BLaER1 treated with 17β-estradiol and CSF1 and Interleukin-3, amounts not matched to agents 10 nM and 100 nM (cell line): ENCODE measurements around the gene SCARF1.

Experiments used
- H3K27ac ChIP-seq, 11 experiments: shearing (Covaris generic); formaldehyde crosslinking; 2 replicates each; pipeline ENCODE4 v1.8.1; 2022
- H3K27me3 ChIP-seq, 11 experiments: shearing (Covaris generic); formaldehyde crosslinking; 2 replicates each; pipeline ENCODE4 v1.8.1; 2022
- H3K36me3 ChIP-seq, 11 experiments: shearing (Covaris generic); formaldehyde crosslinking; 2 replicates each; pipeline ENCODE4 v1.8.1; 2022
- H3K4me1 ChIP-seq, 10 experiments: shearing (Covaris generic); formaldehyde crosslinking; 2 replicates each; pipeline ENCODE4 v1.8.1; 2022
- H3K4me2 ChIP-seq, 11 experiments: shearing (Covaris generic); formaldehyde crosslinking; 2 replicates each; pipeline ENCODE4 v1.8.1; 2022
- H3K4me3 ChIP-seq, 10 experiments: shearing (Covaris generic); formaldehyde crosslinking; 2 replicates each; pipeline ENCODE4 v1.8.1; 2022
- H3K9ac ChIP-seq, 11 experiments: shearing (Covaris generic); formaldehyde crosslinking; 2 replicates each; pipeline ENCODE4 v1.8.1; 2022
- H3K9me3 ChIP-seq, 11 experiments: shearing (Covaris generic); formaldehyde crosslinking; replicated peaks in 1 of 11; 2 replicates each; pipeline ENCODE4 v1.8.1; 2022
- H4K20me1 ChIP-seq, 11 experiments: shearing (Covaris generic); formaldehyde crosslinking; 2 replicates each; pipeline ENCODE4 v1.8.1; 2022
- Cebpa-rat ChIP-seq, 11 experiments: shearing (Covaris generic); IDR thresholded peaks; 2 replicates each; pipeline ENCODE4 v1.8.1; 2022

SCARF1 gene

DNA sequence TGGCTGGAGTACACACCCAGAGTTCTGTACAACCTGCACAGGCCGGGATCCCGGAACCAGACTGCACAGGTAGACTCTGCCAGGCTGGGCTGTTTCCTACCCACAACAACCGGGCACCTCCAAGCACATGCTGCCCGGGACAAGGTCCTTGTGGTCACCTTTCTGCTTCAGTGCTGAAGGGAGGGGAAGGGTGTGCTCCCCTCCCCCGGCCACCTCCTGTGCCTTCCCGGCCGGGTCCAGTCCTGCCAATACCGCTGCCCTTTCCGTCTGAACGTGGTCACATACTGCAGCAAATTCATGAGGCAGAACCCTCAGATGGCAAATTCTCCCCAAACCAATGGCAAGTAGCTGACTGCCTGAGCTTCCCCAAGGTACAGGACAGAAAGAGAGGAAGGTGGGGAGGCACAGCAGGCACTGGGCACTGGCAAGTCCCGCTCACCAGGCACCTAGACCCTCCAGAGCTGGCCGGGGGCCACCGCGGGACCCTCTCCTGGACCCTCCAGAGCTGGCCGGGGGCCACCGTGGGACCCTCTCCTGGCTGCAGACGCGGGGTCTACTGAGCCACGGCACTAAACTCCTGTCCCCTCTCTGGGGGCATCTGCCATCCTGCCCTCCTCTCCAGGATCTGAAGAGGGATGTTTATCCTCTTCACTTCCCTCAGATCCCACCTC lies 39.7 kb downstream of the SCARF1 start:
- no peaks in the 10 kb centered on the region; a peak in 1 of 22 replicates for H3K27me3 ChIP-seq
- no peak overlapping the region for H3K4me3 ChIP-seq
- peaks cover 8 to 40% (median 24%) of the 10 kb centered on the region in 11 experiments for H3K9me3 ChIP-seq
- H4K20me1 ChIP-seq = peaks cover 0 to 11% (median 0%) of the 10 kb centered on the region in 11 experiments; a peak in 1 of 22 replicates
- peak overlapping the region; percentile 79 to 99 (median 90) for H3K27ac ChIP-seq
- H3K9ac ChIP-seq = peak overlapping the region; percentile 67 to 92 (median 78)
- H3K4me1 ChIP-seq = peaks cover 33 to 76% (median 57%) of the 10 kb centered on the region in 10 experiments
- peaks cover 10 to 90% (median 77%) of the 10 kb centered on the region in 11 experiments for H3K36me3 ChIP-seq
- no peak for TF ChIP-seq Cebpa-rat (IDR thresholded peaks at IDR 0.05)
- H3K4me2 ChIP-seq = peak overlapping the region; percentile 66 to 97 (median 89)

DNA sequence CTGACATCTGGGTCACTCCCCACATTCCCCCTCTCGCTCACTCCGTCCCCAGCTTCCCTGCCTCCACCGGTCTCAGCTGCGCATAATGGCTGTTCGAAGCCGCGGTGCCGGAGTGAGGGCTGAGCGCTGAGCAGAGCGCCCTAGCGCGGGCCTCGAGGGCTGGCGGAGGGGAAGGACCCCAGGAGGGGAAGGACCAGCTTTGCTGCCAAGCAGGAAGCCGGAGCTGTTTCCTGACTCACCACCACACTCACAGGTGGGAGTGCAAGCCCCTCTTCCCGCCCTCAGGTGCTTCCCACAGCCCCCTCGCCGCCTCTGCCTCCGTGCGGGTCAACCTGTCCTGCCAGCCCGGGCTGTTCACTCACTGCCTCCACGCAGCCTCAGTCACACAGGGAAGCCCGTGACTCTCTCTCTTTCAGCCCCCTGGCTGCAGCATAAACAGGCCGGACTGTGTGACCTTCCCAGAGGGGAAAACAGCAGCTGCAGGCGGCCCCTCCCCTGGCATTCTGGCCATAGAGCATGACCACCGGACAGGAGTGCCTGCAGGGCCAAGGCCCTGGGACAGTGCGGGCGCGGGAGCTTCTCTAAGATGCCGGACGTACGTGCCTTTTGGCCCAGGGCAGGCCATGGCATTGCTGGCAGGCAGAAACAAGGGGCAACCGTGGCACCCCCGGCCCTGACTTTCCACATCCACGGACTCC lies 40.6 kb downstream of the SCARF1 start:
- Histone ChIP-seq H4K20me1 (peaks cover 0 to 11% (median 0%) of the 10 kb centered on the region in 11 experiments; a peak in 1 of 22 replicates), H3K4me2 (peak overlapping the region in 2 of 11 experiments; percentile 36 to 56; a peak in 4 of 22 replicates), H3K9me3 (peaks cover 8 to 43% (median 30%) of the 10 kb centered on the region in 11 experiments), H3K4me3 (no peak overlapping the region), H3K4me1 (peaks cover 31 to 67% (median 48%) of the 10 kb centered on the region in 10 experiments), H3K27ac (peak overlapping the region in 9 of 11 experiments; percentile 19 to 55 (median 38); a peak in 12 of 22 replicates), H3K9ac (peak overlapping the region in 1 of 11 experiments; percentile 18; a peak in 4 of 22 replicates), H3K36me3 (peaks cover 10 to 89% (median 73%) of the 10 kb centered on the region in 11 experiments), H3K27me3 (no peaks in the 10 kb centered on the region; a peak in 1 of 22 replicates)
- no peak for TF ChIP-seq Cebpa-rat (IDR thresholded peaks at IDR 0.05)

DNA sequence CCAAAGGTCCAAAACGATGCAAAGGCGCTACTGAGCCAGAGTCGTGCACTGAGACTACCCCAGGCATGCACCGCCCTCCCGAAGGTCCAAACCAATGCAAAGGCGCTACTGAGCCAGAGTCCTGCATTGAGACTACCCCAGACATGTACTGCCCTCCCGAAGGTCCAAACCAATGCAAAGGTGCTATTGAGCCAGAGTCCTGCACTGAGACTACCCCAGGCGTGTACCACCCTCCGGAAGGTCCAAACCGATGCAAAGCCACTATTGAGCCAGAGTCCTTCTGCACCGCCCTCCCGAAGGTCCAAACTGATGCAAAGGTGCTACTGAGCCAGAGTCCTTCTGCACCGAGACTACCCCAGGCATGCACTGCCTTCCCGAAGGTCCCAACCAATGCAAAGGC lies 44.0 kb downstream of the SCARF1 start:
- Histone ChIP-seq H3K4me2 (no peak overlapping the region), H3K9me3 (peaks cover 8 to 43% (median 30%) of the 10 kb centered on the region in 11 experiments), H3K9ac (no peak overlapping the region), H3K27ac (no peak overlapping the region), H3K36me3 (peaks cover 10 to 92% (median 71%) of the 10 kb centered on the region in 11 experiments), H3K27me3 (no peaks in the 10 kb centered on the region; a peak in 1 of 22 replicates), H3K4me3 (peak overlapping the region in 6 of 10 experiments; percentile 3 to 36 (median 30); a peak in 6 of 20 replicates), H4K20me1 (peaks cover 0 to 11% (median 0%) of the 10 kb centered on the region in 11 experiments; a peak in 1 of 22 replicates), H3K4me1 (peaks cover 10 to 39% (median 19%) of the 10 kb centered on the region in 10 experiments)
- TF ChIP-seq Cebpa-rat (IDR thresholded peaks at IDR 0.05) = no peak

DNA sequence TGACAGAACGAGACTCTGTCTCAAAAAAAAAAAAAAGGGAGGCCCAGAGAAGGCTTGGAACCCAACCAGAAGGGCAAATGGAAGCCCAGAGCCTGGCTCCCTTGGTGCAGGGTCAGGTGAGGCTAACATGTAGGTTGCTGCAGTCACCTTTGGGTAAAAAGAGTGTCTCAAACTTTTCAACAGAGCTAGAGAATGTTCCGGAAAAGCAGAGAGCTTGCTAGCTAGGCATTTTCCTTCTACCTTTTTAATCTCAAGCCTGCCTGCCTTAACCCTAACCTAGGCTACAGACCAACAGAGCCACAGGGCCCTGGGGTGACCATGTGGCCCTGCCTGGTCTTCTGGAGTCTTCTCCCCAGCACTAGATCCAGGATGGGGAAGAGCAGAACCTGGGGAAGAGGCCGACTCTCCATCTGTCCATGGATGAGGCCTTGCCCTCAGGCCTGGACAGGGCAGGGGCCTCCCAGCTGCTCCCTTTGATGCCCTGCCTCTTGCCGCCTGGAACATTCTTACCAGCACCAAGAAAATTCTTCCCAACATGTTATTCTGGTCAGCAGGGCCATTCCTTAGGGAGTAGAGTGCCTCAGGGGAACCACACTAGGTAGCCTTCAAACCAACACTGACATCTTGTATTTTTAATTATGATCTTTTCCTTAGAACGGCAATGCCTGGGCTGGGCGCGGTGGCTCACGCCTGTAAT lies 47.0 kb downstream of the SCARF1 start:
- Histone ChIP-seq H3K27me3 (no peaks in the 10 kb centered on the region), H4K20me1 (peaks cover 0 to 11% (median 0%) of the 10 kb centered on the region in 11 experiments; a peak in 1 of 22 replicates), H3K4me3 (no peak overlapping the region), H3K4me1 (peaks cover 26 to 41% (median 32%) of the 10 kb centered on the region in 10 experiments), H3K27ac (peak overlapping the region in 4 of 11 experiments; percentile 1 to 36 (median 26); a peak in 3 of 22 replicates), H3K9me3 (peaks cover 8 to 32% (median 30%) of the 10 kb centered on the region in 11 experiments), H3K9ac (no peak overlapping the region), H3K36me3 (peaks cover 10 to 84% (median 62%) of the 10 kb centered on the region in 11 experiments), H3K4me2 (no peak overlapping the region)
- TF ChIP-seq Cebpa-rat (IDR thresholded peaks at IDR 0.05) = no peak

DNA sequence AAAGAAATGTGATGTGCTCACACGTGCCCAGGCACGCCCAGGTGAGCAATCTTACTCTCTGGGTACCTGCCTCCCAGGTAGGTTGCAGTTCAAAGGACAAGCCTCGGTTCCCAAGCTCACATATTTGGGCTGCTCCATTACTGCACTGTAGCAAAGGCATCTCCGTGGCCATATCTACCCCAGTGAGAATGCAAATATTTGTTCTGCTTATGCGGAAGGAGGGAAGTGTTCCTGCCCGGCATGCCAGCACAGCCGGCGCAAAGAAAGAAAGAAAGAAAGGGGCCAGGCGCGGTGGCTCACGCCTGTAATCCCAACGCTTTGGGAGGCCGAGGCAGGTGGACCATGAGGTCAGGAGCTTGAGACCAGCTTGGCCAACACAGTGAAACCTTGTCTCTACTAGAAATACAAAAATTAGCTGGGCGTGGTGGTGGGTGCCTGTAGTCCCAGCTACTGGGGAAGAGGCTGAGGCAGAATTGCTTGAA lies 47.6 kb downstream of the SCARF1 start:
- H3K9me3 ChIP-seq = peaks cover 8 to 30% (median 25%) of the 10 kb centered on the region in 11 experiments
- H3K36me3 ChIP-seq = peaks cover 10 to 84% (median 63%) of the 10 kb centered on the region in 11 experiments
- no peak overlapping the region for H3K4me2 ChIP-seq
- no peak for TF ChIP-seq Cebpa-rat (IDR thresholded peaks at IDR 0.05)
- no peak overlapping the region for H3K27ac ChIP-seq
- H3K27me3 ChIP-seq = no peaks in the 10 kb centered on the region
- no peak overlapping the region for H3K9ac ChIP-seq
- no peak overlapping the region for H3K4me3 ChIP-seq
- peaks cover 33 to 41% (median 38%) of the 10 kb centered on the region in 10 experiments for H3K4me1 ChIP-seq
- H4K20me1 ChIP-seq = peaks cover 0 to 11% (median 0%) of the 10 kb centered on the region in 11 experiments; a peak in 1 of 22 replicates

DNA sequence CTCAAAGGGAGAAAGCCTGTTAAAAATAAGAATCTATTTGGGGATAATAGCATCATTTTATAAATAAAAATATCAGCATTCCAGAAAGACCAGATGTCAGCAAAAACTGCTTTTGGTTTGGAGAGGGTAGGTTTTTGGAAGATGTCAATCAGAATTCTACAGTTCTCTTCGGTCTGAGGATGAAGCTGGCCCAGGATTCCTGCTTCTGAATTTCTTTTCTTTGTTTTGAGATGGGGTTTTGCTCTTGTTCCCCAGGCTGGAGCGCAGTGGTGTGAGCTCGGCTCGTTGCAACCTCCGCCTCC lies 52.0 kb downstream of the SCARF1 start:
- peak overlapping the region; percentile 38 to 93 (median 80); a peak in 21 of 22 replicates for H3K9ac ChIP-seq
- peak overlapping the region; percentile 85 to 98 (median 93) for H3K4me2 ChIP-seq

DNA sequence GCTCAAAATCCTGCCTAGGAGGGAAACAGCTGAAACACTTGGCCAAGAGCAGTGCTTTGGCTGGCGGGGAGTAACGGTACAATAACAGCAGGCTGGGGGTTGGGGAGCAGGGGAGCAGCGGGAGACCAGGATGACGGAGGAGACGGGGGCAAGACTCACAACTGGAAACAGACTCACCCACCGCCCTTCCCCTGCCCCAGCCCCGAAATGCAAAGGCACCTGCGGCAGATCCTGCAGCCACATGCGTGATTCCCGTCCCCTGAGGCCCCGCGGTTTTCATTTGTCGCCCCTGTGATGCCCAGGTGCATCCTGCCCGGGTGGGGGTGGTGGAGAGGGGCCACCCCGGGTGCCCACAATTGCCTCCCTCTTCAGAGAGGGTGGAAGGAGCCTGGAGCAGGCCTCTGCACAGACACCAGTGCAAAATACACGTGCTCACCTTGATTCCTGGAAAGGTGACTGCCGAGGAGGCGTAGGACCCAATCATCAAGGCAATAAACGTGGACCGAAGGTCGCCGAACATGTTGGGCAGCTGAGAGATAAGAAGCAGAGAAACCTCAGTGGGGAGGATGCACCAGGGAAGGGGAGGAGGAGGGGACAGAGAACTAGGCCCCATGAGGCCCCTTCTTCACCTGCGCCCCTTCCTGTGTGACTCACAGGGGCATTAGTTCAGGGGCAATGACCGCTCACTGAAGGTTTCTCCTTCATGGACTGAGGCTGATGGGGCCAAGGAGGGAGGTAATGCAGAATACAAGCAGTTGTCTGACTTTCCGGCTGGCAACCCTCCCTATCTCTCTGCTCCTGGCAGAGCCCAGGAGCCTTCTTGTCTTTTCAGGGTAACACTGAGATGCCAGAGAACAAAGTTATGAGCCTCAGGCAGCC lies 52.5 kb downstream of the SCARF1 start:
- Histone ChIP-seq H3K9me3 (no peaks in the 10 kb centered on the region), H3K4me2 (peak overlapping the region; percentile 85 to 98 (median 93)), H3K4me1 (peaks cover 80 to 88% (median 83%) of the 10 kb centered on the region in 10 experiments), H3K9ac (peak overlapping the region; percentile 38 to 93 (median 80); a peak in 21 of 22 replicates), H3K36me3 (peaks cover 0 to 77% (median 45%) of the 10 kb centered on the region in 11 experiments; a peak in 16 of 22 replicates), H3K27me3 (no peaks in the 10 kb centered on the region), H4K20me1 (no peaks in the 10 kb centered on the region; a peak in 1 of 22 replicates), H3K27ac (peak overlapping the region in 10 of 11 experiments; percentile 60 to 99 (median 92); a peak in 21 of 22 replicates), H3K4me3 (peak overlapping the region in 8 of 10 experiments; percentile 28 to 51 (median 40); a peak in 14 of 20 replicates)
- TF ChIP-seq Cebpa-rat (IDR thresholded peaks at IDR 0.05) = no peak

More for the DNA sequence above, 52.0 kb downstream of the SCARF1 start:
- Histone ChIP-seq H3K4me1 (peaks cover 74 to 82% (median 78%) of the 10 kb centered on the region in 10 experiments), H3K27ac (peak overlapping the region in 10 of 11 experiments; percentile 60 to 99 (median 92); a peak in 20 of 22 replicates), H3K27me3 (no peaks in the 10 kb centered on the region), H3K9me3 (no peaks in the 10 kb centered on the region), H3K36me3 (peaks cover 0 to 77% (median 46%) of the 10 kb centered on the region in 11 experiments; a peak in 16 of 22 replicates), H4K20me1 (no peaks in the 10 kb centered on the region; a peak in 1 of 22 replicates), H3K4me3 (peak overlapping the region in 6 of 10 experiments; percentile 32 to 51 (median 48); a peak in 5 of 20 replicates)
- TF ChIP-seq Cebpa-rat (IDR thresholded peaks at IDR 0.05) = no peak
